ENCODE results near the gene PARD3. TPM values are rescaled to one million over a fixed set of nuclear protein-coding genes. Genes with fewer than 3 reads are reported as not detected.

The PARD3 gene
- total RNA-seq, 2 donors from 2014 or later = 59.6 to 74.6 TPM

- no peaks in the 10 kb centered on the region for H3K4me1 ChIP-seq (ENCODE audit: control insufficient read depth, insufficient read depth, low read length)
- no peaks in the 10 kb centered on the region for H3K36me3 Mint-ChIP-seq (ENCODE audit: low read depth)
- H3K36me3 ChIP-seq (ENCODE audit: control insufficient read depth, insufficient read depth, low read length) = no peaks in the 10 kb centered on the region
- no peaks in the 10 kb centered on the region for H3K9me3 Mint-ChIP-seq
- no peak for DNase-seq
- H3K4me3 Mint-ChIP-seq = no peak overlapping the region
- H3K9me3 ChIP-seq (ENCODE audit: control insufficient read depth, low read length) = no peaks in the 10 kb centered on the region
- H3K4me3 ChIP-seq (ENCODE audit: low read length) = no peak overlapping the region
- no peaks in the 10 kb centered on the region for H3K4me1 Mint-ChIP-seq
- H3K27ac Mint-ChIP-seq = no peak overlapping the region
- WGBS, 2 experiments (ENCODE audit: insufficient coverage in 1 of 2, insufficient read length in 1 of 2) = 95 to 100% methylated on average over 3 of the region's 3 CpGs
- H3K27me3 Mint-ChIP-seq (ENCODE audit: insufficient read depth) = no peaks in the 10 kb centered on the region
- H3K27me3 ChIP-seq (ENCODE audit: control insufficient read depth, insufficient read depth, low read length, poor library complexity, severe bottlenecking) = no peaks in the 10 kb centered on the region
- no peak overlapping the region for H3K27ac ChIP-seq (ENCODE audit: low read depth, low read length)
- no peak overlapping the region for H3K9ac ChIP-seq (ENCODE audit: extremely low read depth, low read length, poor library complexity, severe bottlenecking)
- no peak for TF ChIP-seq CTCF (conservative IDR thresholded peaks at IDR 0.05)
These were observed 202.7 kb downstream of the PARD3 start for GRCh38 chr10:34612446-34612845.

- Histone ChIP-seq H3K27me3 (ENCODE audit: control insufficient read depth, insufficient read depth, low read length, poor library complexity, severe bottlenecking) (no peaks in the 10 kb centered on the region), H3K36me3 (ENCODE audit: control insufficient read depth, insufficient read depth, low read length) (no peaks in the 10 kb centered on the region), H3K27ac (ENCODE audit: low read depth, low read length) (no peak overlapping the region), H3K4me3 (ENCODE audit: low read length) (no peak overlapping the region), H3K4me1 (ENCODE audit: control insufficient read depth, insufficient read depth, low read length) (no peaks in the 10 kb centered on the region), H3K9me3 (ENCODE audit: control insufficient read depth, low read length) (no peaks in the 10 kb centered on the region), H3K9ac (ENCODE audit: extremely low read depth, low read length, poor library complexity, severe bottlenecking) (no peak overlapping the region)
- Mint-ChIP-seq H3K4me3 (no peak overlapping the region), H3K36me3 (ENCODE audit: low read depth) (no peaks in the 10 kb centered on the region), H3K27me3 (ENCODE audit: insufficient read depth) (no peaks in the 10 kb centered on the region), H3K9me3 (no peaks in the 10 kb centered on the region), H3K27ac (peak overlapping the region; percentile 29), H3K4me1 (no peaks in the 10 kb centered on the region)
- DNase-seq = no peak
- 96 to 99% methylated on average over 9 of the region's 9 CpGs for WGBS, 2 experiments (ENCODE audit: insufficient coverage in 1 of 2, insufficient read length in 1 of 2)
- no peak for TF ChIP-seq CTCF (conservative IDR thresholded peaks at IDR 0.05)
These were observed 205.7 kb downstream of the PARD3 start for GRCh38 chr10:34609287-34609940.

GRCh38 chr10:34607894-34608293, 207.2 kb downstream of the PARD3 start:
- Histone ChIP-seq H3K4me1 (ENCODE audit: control insufficient read depth, insufficient read depth, low read length) (no peaks in the 10 kb centered on the region), H3K36me3 (ENCODE audit: control insufficient read depth, insufficient read depth, low read length) (no peaks in the 10 kb centered on the region), H3K9ac (ENCODE audit: extremely low read depth, low read length, poor library complexity, severe bottlenecking) (no peak overlapping the region), H3K4me3 (ENCODE audit: low read length) (no peak overlapping the region), H3K9me3 (ENCODE audit: control insufficient read depth, low read length) (no peaks in the 10 kb centered on the region), H3K27me3 (ENCODE audit: control insufficient read depth, insufficient read depth, low read length, poor library complexity, severe bottlenecking) (no peaks in the 10 kb centered on the region), H3K27ac (ENCODE audit: low read depth, low read length) (no peak overlapping the region)
- DNase-seq = no peak
- Mint-ChIP-seq H3K27me3 (ENCODE audit: insufficient read depth) (no peaks in the 10 kb centered on the region), H3K4me3 (no peak overlapping the region), H3K27ac (no peak overlapping the region), H3K4me1 (no peaks in the 10 kb centered on the region), H3K9me3 (no peaks in the 10 kb centered on the region), H3K36me3 (ENCODE audit: low read depth) (no peaks in the 10 kb centered on the region)
- TF ChIP-seq CTCF (conservative IDR thresholded peaks at IDR 0.05) = no peak
- WGBS, 2 experiments (ENCODE audit: insufficient coverage in 1 of 2, insufficient read length in 1 of 2) = 86 to 90% methylated on average over 1 to 3 of the region's 3 CpGs

All from endodermal cell (in vitro differentiated cells).